GM12878 (cell line): ENCODE data around the gene NPLOC4. TPM values are rescaled to one million over a fixed set of nuclear protein-coding genes. Genes with fewer than 3 reads are reported as not detected.

Experiments
- ATF7 ChIP-seq: fragments of 450-650 bp; IDR thresholded peaks from 2 replicates; pipeline ENCODE4 v1.6.1; 2016; ENCODE audit warnings: low read depth, mild to moderate bottlenecking
- BRCA1 ChIP-seq: IDR thresholded peaks from 2 replicates; pipeline ENCODE4 v1.6.1; 2011; ENCODE audit warnings: low read depth, low read length, improper control_type of control experiment
- CBFB ChIP-seq: IDR thresholded peaks from 2 replicates; pipeline ENCODE4 v1.6.1; 2016; ENCODE audit warnings: antibody characterized with exemption, low read depth
- EGR1 ChIP-seq, 2 experiments: IDR thresholded peaks; 1 replicate in 1 of 2; 2 replicates in 1 of 2; pipeline ENCODE4 v1.6.1; 2011 to 2012; ENCODE audit warnings: low read depth in 2 of 2, low read length in 2 of 2, borderline replicate concordance in 1 of 2, mild to moderate bottlenecking in 1 of 2, moderate library complexity in 1 of 2
- IKZF1 ChIP-seq: fragments of 450-650 bp; conservative IDR thresholded peaks from 2 replicates; pipeline ENCODE4 v1.6.1; 2017; ENCODE audit warnings: antibody characterized with exemption, mild to moderate bottlenecking
- IRF4 ChIP-seq: IDR thresholded peaks from 2 replicates; pipeline ENCODE4 v1.6.1; 2011; ENCODE audit warnings: low read depth, low read length
- LARP7 ChIP-seq: fragments of 450-650 bp; IDR thresholded peaks from 2 replicates; pipeline ENCODE4 v1.6.1; 2017; ENCODE audit warnings: mild to moderate bottlenecking
- NR2C2 ChIP-seq: IDR thresholded peaks from 2 replicates; pipeline ENCODE4 v1.6.1; 2011; ENCODE audit warnings: borderline replicate concordance, low read depth; ENCODE audit not compliant: control insufficient read depth, insufficient read length
- PAX5 ChIP-seq: IDR thresholded peaks from 2 replicates; pipeline ENCODE4 v1.6.1; 2011; ENCODE audit warnings: low read depth, low read length, borderline replicate concordance
- RAD51 ChIP-seq: fragments of 450-650 bp; IDR thresholded peaks from 2 replicates; pipeline ENCODE4 v1.6.1; 2016; ENCODE audit warnings: moderate library complexity, mild to moderate bottlenecking, inconsistent platforms
- SP1 ChIP-seq: IDR thresholded peaks from one replicate; pipeline ENCODE4 v1.6.1; 2011; ENCODE audit warnings: low read depth, low read length
- SREBF2 ChIP-seq: IDR thresholded peaks from 2 replicates; pipeline ENCODE4 v1.6.1; 2012; ENCODE audit warnings: mild to moderate bottlenecking, low read length
- SRF ChIP-seq, 2 experiments: IDR thresholded peaks; 2 replicates each; pipeline ENCODE4 v1.6.1; 2011; ENCODE audit warnings: low read depth in 2 of 2, low read length in 2 of 2, mild to moderate bottlenecking in 1 of 2, moderate library complexity in 1 of 2
- TCF12 ChIP-seq: IDR thresholded peaks from 2 replicates; pipeline ENCODE4 v1.6.1; 2011; ENCODE audit warnings: low read depth, mild to moderate bottlenecking, low read length
- ZBED1 ChIP-seq: IDR thresholded peaks from 2 replicates; pipeline ENCODE4 v1.6.1; 2016; ENCODE audit warnings: borderline replicate concordance
- polyA plus RNA-seq, 11 experiments: library from polyadenylated mRNA; depleted of rRNA in 4 of 11; unstranded in 6 of 11; stranded (reverse) in 5 of 11; fragments of >200 nt; fragmentation: Nextera tagmentation in 4 of 11; fragmentation: Illumina TruSeq in 1 of 11; extraction: Ambion mirVana in 4 of 11; extraction: Trizol in 1 of 11; gene quantifications; 1 replicate in 1 of 11; 2 replicates in 10 of 11; pipeline versions ENCODE4 v1.2.1 to v1.2.3, GENCODE V29; 2011 to 2016; ENCODE audit warnings: inconsistent platforms in 2 of 11, missing spikeins in 2 of 11, low read depth in 1 of 11
- total RNA-seq, 4 experiments: library from RNA; depleted of rRNA in 3 of 4; stranded (reverse); fragments of >200 nt in 3 of 4; fragmentation: Illumina TruSeq in 1 of 4; extraction: Trizol in 1 of 4; gene quantifications; 2 replicates each; pipeline versions ENCODE4 v1.2.1 to v1.2.3, GENCODE V29; 2013 to 2021
- TF ChIP-seq, protein P1 (sequence below): fragments of 450-650 bp; IDR thresholded peaks from 2 replicates; pipeline ENCODE4 v1.6.1; 2016; ENCODE audit warnings: mild to moderate bottlenecking
- TF ChIP-seq, protein P2 (sequence below): IDR thresholded peaks from 2 replicates; pipeline ENCODE4 v1.6.1; 2012; ENCODE audit warnings: mild to moderate bottlenecking, low read depth, low read length

NPLOC4 gene
- total and polyA plus RNA-seq, 10 of the 15 experiments (the other 5 are each of a cell fraction or from before 2014, with no cell fraction given) = 1.5 to 83.7 (median 45.8) TPM

DNA sequence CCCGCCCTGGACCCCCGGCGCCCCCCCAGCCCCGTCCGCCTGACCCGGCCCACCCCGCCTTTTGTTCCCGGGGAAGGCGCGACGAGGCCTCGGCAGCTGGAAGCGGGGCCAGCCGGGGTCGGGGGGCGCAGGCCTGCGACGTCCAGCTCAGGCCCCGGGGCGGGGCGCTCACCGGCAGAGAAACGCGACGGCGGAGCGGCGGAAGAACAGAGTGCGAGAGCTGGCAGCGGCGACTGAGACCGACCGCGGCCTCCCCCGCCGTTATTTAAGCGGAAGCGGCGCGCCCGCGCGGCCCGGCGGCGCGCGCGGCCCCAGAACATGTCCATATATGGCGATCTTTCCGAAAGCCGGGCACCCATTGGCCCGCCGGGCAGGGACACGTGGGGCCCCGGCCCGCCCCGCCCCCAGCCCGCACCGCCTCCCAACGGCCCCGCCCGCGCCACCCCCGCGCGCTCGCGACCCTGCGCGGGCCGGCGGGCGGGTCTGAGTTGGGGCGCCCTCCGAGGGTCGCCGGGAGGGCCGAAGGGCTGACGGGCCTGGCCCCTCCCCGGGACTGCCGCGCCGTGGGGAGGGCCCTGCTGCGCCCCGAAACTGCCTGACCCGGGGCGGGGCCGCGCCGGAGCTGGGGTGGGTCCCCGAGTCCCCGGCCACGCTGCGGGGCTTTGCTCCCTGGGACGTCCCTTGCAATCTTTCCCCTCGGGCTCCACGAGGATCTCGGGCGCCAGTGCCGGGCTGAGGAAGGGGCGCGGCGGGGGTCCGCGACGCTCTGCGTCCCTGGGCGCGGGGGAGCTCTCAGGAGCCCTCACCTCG is 124.1 kb downstream of the NPLOC4 start, which contains the start of gene ACTG1 (continued):
- TF ChIP-seq, protein P1, sequence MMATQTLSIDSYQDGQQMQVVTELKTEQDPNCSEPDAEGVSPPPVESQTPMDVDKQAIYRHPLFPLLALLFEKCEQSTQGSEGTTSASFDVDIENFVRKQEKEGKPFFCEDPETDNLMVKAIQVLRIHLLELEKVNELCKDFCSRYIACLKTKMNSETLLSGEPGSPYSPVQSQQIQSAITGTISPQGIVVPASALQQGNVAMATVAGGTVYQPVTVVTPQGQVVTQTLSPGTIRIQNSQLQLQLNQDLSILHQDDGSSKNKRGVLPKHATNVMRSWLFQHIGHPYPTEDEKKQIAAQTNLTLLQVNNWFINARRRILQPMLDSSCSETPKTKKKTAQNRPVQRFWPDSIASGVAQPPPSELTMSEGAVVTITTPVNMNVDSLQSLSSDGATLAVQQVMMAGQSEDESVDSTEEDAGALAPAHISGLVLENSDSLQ = no peak
- TF ChIP-seq RAD51 (no peak), SRF (IDR thresholded peaks at IDR 0.05; ENCODE audit: low read depth in 2 of 2, low read length in 2 of 2) (peak; percentile 96 to 99), IKZF1 (peak; percentile 22; the same call in 1 of the 2 replicates), IRF4 (no peak), PAX5 (peak; percentile 9; the same call in 1 of the 2 replicates), CBFB (peak; percentile 94), ZBED1 (peak; percentile 88), LARP7 (0 out of 2 replicates have a peak, but pooled peaks have one; percentile 29), TCF12 (peak; percentile 86; the same call in 1 of the 2 replicates), BRCA1 (no peak), SREBF2 (no peak), SP1 (peak; percentile 16), EGR1 (IDR thresholded peaks at IDR 0.05; ENCODE audit: borderline replicate concordance in 1 of 2, low read depth in 2 of 2, low read length in 2 of 2) (peak in 1 of 2 experiments; percentile 93; a peak in 2 of 3 replicates), NR2C2 (no peak), ATF7 (no peak)
- TF ChIP-seq, protein P2, sequence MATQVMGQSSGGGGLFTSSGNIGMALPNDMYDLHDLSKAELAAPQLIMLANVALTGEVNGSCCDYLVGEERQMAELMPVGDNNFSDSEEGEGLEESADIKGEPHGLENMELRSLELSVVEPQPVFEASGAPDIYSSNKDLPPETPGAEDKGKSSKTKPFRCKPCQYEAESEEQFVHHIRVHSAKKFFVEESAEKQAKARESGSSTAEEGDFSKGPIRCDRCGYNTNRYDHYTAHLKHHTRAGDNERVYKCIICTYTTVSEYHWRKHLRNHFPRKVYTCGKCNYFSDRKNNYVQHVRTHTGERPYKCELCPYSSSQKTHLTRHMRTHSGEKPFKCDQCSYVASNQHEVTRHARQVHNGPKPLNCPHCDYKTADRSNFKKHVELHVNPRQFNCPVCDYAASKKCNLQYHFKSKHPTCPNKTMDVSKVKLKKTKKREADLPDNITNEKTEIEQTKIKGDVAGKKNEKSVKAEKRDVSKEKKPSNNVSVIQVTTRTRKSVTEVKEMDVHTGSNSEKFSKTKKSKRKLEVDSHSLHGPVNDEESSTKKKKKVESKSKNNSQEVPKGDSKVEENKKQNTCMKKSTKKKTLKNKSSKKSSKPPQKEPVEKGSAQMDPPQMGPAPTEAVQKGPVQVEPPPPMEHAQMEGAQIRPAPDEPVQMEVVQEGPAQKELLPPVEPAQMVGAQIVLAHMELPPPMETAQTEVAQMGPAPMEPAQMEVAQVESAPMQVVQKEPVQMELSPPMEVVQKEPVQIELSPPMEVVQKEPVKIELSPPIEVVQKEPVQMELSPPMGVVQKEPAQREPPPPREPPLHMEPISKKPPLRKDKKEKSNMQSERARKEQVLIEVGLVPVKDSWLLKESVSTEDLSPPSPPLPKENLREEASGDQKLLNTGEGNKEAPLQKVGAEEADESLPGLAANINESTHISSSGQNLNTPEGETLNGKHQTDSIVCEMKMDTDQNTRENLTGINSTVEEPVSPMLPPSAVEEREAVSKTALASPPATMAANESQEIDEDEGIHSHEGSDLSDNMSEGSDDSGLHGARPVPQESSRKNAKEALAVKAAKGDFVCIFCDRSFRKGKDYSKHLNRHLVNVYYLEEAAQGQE = no peak
